ENCODE results near the gene ABTB2.

Gene ABTB2

GRCh38 chr11:34280945-34281872 lies 76.6 kb downstream of the ABTB2 start:
- no peak for DNase-seq

GRCh38 chr11:34278693-34279297 lies 79.0 kb downstream of the ABTB2 start:
- no peak for DNase-seq

DNA sequence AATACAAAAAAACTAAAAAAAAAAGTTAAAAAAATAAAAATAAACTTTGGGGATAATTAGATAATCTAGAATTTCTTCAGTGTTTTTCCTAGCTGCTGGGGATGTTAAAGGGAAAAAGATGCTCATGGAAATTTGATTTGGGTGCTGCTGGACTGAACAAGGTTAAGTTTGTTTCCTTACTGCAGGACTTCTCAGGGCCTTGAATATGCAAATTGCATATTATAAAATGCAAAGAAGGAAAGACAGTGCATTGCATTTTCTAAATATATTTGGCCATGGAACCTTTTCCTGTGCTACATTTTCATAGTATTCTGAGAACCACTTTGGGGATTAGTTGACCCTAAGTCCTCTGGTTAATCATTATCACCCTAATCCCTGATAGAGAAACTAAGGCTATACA lies 79.6 kb downstream of the ABTB2 start:
- DNase-seq = no peak

DNA sequence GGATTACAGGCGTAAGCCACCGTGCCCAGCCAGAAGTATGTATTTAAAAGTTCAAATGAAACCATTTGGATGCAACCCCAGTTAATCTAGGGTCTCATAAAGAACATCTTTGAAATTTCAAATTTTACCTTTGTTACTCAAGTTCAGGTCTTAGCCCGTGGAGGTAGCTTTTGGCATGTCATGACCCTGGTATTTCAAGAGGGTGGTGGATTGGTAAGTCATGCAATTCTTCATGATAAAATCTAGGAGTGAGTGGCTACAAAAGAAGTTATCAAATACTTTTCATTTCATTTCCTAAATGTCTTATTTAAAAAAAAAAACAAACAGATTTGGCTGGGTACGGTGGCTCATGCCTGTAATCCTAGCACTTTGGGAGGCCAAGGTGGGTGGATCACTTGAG lies 80.6 kb downstream of the ABTB2 start:
- DNase-seq = no peak

DNA sequence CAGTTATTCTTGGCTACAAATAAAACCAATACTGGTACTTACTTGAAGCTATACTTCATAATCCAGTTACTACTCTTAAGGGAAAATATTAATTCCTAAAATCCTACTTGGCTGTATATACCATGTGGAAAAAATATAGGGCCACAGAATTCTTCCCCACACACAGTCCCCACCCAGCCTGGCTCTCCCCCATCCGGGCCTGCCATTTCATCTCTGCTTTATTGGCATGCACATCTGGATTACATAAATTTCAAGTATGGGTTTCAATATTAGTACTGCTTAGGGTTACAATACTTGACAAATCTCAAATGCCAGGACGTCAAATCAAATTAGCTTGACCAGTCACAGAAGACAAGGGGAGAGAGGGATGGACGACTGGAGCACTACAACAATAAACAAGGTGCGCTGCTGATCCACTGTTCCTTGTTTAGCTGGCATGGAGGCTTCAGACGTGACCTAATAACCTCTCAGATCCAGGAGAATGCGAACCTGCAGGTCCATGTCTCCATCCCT lies 81.4 kb downstream of the ABTB2 start:
- DNase-seq = no peak

DNA sequence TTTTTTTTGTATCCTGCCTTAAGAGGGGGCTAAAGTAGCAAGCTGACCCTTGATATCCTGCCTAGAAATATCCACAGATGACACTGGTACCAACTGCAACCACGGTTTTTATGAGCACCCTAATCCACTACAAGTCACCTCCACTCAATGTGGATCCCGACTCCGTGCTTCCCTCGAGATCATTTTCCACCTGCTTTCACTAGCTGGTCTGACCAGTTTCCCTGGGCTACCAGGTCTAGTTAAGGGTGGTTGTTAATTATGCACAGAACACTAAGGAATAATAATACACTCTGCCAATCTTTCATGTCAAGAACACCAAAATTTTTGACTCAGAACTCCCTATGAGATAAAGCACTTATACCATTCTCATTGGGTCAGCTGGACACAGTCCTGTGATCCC lies 82.3 kb downstream of the ABTB2 start:
- DNase-seq = no peak

DNA sequence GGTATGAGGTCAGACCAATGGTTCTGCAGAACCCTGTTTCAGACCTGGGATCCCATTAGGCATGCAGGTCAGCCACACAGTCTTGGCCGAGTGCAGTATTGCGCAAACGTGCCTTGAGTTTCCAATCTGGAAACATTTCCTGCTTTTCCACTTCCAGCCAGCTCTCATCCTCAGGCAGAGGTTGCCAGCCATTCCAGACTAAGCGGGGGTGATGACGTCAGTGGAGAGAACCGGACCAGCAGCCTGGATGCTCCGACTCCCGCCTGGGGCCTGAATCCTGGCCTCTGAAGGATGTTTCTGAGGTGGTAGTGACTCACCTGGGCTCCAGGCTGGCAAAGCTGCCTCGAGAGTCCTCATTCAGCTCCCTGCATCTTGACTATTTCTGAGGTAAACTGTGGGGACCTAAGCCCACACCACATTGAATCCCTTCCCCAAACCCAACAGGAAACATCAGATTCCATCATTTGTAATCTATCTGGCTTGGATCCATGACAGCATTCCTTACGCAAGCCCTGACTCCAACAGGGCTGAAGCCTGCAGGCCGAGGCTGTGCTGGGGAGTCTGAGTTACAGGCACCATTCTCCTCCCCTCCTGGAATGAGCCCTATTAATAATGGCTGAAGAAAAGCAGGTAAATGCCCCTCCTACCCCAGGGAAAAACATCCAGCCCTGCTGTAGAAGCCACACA lies 83.0 kb downstream of the ABTB2 start:
- DNase-seq = peak; percentile 100

- DNase-seq = no peak
Measured at GRCh38 chr11:34273099-34273498, 84.7 kb downstream of the ABTB2 start.

DNA sequence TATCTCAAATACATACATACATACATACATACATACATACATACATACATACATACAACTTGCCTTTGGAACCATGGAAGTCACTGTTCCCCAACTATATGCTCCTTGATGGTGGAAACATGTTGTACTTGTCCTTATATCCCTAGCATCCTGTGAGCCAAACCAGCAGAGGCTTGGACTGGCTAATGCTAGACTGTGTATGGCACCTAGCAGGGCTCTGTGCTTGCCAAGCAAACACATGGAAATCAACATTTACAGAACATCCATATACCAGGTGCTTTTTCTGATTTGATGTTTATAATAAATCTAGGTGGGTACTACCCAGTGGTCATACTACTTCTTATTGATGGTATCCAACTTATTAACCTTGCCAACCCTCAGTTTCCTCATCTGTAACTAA lies 86.1 kb downstream of the ABTB2 start:
- DNase-seq = no peak

- no peak for DNase-seq
Measured at GRCh38 chr11:34270711-34271110, 87.1 kb downstream of the ABTB2 start.

DNA sequence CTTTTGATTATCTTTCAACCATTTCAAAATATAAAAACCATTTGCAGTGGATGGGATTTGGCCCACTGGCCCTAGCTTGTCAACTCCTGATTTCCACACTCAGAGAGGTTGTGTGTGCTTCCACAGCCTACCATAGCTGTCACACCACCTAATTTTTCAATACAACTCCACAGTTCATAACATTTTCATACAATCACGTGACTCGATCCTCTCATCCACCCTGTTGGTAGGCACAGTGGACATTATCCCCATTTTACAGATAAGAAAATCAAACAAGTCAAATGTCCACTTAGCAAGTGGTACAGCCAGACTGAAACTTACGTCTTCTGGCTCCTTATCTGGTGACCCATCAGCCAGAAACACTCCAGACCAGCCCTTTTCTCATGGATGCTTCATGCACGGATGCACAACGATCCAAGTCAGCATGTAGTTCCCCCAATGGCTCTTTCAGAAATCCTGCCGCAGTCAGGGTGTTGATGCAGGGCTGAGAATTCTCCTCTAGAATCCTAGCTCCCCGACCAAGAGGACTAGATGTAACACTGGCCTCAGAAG lies 88.0 kb downstream of the ABTB2 start:
- DNase-seq = no peak

- no peak for DNase-seq
Measured at GRCh38 chr11:34268906-34269430, 88.8 kb downstream of the ABTB2 start.

DNA sequence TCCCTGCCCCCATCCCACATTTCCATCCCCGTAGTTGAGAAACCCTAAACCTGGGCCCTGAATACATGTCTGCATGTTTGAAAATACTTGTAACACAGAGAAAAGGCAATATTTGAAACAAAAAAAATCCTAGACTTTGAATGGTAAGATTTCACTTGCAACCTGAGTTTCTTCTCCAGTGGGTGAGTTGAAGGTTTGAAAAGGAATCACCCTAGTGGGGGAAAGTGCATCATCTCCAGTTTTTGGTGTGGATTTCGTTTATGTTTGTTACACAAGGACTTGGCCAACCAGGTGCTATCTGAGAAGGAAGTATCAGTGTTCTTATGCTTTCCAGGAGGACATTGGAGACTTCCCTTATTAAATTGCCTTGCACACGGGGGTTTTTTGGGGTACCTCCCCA lies 90.4 kb downstream of the ABTB2 start:
- DNase-seq = no peak

DNA sequence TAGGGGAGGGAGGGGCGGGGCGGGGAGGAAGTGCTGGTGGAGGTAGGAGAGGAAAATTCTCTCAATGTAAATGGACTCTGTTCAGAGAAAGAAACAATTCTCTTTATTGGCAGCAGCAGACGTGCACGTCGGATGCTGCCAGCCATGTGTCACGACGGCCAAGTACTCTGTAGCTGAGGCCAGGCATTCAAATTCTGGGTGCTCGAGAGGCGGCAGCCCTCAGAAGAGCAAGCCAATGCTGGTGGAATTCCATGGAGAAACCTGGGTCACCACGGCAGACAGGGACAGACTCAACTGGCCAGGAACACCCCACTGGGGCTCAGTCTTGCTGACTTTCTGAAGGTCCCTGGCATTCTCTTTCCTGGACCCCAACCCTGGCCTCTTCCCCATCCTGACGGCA lies 90.8 kb downstream of the ABTB2 start:
- no peak for DNase-seq

GRCh38 chr11:34266090-34266912 lies 91.5 kb downstream of the ABTB2 start:
- peak; percentile 90 for DNase-seq

DNA sequence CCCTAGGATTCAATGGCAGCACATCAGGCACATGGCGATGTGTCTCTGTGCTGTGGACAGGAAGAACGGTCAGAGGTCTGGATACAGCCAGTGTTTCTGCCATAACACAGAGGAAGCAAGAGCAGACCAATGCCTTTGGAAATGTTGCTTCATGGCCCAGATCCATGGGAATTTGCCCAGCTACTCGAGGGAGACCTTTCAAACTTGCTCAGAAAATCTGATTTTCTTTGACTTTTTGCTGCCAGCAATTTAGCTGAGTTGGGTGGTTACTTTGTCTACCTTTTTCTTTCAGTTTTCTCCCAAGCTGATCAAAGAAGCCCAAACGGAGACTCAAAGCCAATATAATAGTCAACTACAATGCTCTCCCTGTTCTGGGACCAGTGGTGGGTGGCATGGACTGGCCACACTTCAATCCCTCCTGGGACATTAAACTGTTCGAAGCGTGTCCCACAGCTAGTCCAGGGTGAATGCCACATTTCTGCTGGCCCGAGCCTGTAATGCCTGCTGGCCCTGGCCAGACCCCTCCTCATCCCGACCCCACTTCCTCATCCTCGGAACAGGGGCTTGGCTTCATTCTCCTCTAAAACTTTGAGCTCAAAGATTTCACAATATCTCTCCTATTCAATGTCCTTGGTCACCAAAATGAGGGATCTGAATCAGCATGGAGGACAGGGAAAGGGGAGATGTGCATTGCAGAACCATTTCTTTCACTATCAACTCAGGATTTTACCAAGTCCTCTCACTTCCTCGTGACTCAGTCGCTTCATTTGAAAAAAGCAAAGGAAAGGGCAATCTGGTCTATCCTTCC lies 93.3 kb downstream of the ABTB2 start:
- DNase-seq = no peak

GRCh38 chr11:34263441-34264091 lies 94.2 kb downstream of the ABTB2 start:
- DNase-seq = peak; percentile 90

- DNase-seq = no peak
Measured at GRCh38 chr11:34262531-34263081, 95.2 kb downstream of the ABTB2 start.

- peak; percentile 25 for DNase-seq
Measured at GRCh38 chr11:34261820-34262219, 96.0 kb downstream of the ABTB2 start.

- no peak for DNase-seq
Measured at GRCh38 chr11:34261095-34261494, 96.7 kb downstream of the ABTB2 start.

All from NCI-H226 (cell line).